GM13977 (cell line): Measurements from ENCODE around the gene BCL2A1.

Source experiments
- DNase-seq: peaks from one replicate; pipeline ENCODE4 v3.0.0; 2012; ENCODE audit warnings: low spot score
- in situ Hi-C: fragments of 300-500 bp; cut with MboI; formaldehyde crosslinking; loops from one replicate; pipeline ENCODE4 v1.12.0; 2022; ENCODE audit warnings: low sequenced_read_pairs, low pct_unique_long_range_greater_than_20kb, mixed read lengths, inconsistent platforms; ENCODE audit not compliant: unreplicated experiment
- TF ChIP-seq, protein P1 (sequence below): IDR thresholded peaks from 2 replicates; pipeline ENCODE4 v1.5.1; 2012; ENCODE audit warnings: mild to moderate bottlenecking, control low read depth; ENCODE audit not compliant: insufficient read depth; ENCODE audit errors: extremely low read depth, missing control alignments

The BCL2A1 gene

DNA sequence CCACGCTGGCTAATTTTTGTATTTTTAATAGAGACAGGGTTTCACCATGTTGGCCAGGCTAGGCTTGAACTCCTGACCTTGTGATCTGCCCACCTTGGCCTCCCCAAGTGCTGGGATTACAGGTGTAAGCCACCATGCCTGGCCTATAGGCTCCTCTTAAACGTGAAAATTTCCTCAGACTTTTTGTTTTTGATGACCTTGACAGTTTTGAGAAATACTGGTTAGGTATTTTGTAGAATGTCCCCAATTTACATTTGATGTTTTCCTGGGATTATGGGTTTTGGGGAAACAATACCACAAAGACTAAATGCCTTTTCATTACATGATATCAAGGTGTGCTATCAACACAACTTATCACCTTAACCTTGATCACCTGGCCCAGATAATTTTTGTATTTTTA lies 20.7 kb downstream of the BCL2A1 start:
- TF ChIP-seq, protein P1, sequence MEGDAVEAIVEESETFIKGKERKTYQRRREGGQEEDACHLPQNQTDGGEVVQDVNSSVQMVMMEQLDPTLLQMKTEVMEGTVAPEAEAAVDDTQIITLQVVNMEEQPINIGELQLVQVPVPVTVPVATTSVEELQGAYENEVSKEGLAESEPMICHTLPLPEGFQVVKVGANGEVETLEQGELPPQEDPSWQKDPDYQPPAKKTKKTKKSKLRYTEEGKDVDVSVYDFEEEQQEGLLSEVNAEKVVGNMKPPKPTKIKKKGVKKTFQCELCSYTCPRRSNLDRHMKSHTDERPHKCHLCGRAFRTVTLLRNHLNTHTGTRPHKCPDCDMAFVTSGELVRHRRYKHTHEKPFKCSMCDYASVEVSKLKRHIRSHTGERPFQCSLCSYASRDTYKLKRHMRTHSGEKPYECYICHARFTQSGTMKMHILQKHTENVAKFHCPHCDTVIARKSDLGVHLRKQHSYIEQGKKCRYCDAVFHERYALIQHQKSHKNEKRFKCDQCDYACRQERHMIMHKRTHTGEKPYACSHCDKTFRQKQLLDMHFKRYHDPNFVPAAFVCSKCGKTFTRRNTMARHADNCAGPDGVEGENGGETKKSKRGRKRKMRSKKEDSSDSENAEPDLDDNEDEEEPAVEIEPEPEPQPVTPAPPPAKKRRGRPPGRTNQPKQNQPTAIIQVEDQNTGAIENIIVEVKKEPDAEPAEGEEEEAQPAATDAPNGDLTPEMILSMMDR, result no peak
- in situ Hi-C loops, result no loop called here
- no peak for DNase-seq

DNA sequence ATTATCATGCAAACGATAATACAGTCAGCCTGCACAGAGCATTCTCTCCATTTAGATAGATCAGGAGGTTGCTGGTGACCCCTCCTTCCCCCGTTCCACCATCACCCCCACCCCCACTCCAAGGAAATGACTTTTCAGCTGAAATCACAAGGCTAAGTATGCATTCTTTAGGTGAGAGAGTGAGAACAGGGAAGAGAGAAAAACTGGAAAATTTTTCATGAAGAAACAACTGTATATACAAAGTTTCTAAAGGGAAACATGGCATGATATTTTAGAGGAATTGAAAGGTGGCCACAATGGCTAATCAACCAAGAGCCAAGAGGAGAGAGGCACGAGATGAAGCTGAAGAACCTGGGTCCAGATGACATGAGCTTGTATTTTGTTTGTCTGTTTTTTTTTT lies 22.2 kb downstream of the BCL2A1 start:
- TF ChIP-seq, protein P1, result no peak
- DNase-seq, result no peak
- in situ Hi-C loops, result no loop called here

- in situ Hi-C loops, result no loop called here
- TF ChIP-seq, protein P1, result no peak
- no peak for DNase-seq
Measured at GRCh38 chr15:79948095-79948695, 22.8 kb downstream of the BCL2A1 start.

GRCh38 chr15:79947009-79947408 lies 24.0 kb downstream of the BCL2A1 start:
- in situ Hi-C loops, result no loop called here
- DNase-seq, result no peak

DNA sequence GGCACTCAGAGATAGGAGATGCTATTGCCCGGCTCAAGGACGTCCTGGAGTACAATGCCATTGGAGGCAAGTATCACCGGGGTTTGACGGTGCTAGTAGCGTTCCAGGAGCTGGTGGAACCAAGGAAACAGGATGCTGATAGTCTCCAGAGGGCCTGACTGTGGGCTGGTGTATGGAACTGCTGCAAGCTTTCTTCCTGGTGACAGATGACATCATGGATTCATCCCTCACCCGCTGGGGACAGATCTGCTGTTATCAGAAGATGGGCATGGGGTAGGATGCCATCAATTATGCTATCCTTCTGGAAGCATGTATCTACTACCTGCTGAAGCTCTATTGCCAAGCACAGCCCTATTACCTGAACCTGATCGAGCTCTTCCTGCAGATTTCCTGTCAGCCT lies 26.4 kb downstream of the BCL2A1 start:
- DNase-seq, result no peak
- in situ Hi-C loops, result no loop called here
- TF ChIP-seq, protein P1, result no peak

More at GRCh38 chr15:79947009-79947408, 24.0 kb downstream of the BCL2A1 start:
- TF ChIP-seq, protein P1, result no peak

- TF ChIP-seq, protein P1, result no peak
- in situ Hi-C loops, result no loop called here
- peak; percentile 56 for DNase-seq
Measured at GRCh38 chr15:79943820-79944219, 27.2 kb downstream of the BCL2A1 start.
